Endothelial cell of umbilical vein (primary cell): ENCODE results near the gene EFCAB8.

Source experiments
- EZH2 ChIP-seq: IDR thresholded peaks from 2 replicates; pipeline ENCODE4 v1.6.1; 2012; ENCODE audit warnings: borderline replicate concordance, low read depth, mild to moderate bottlenecking, moderate library complexity, low read length, inconsistent platforms; ENCODE audit not compliant: severe bottlenecking
- FOS ChIP-seq: IDR thresholded peaks from 2 replicates; pipeline ENCODE4 v1.6.1; 2011; ENCODE audit warnings: mild to moderate bottlenecking, low read length, moderate library complexity, borderline replicate concordance; ENCODE audit not compliant: insufficient read depth
- POLR2A ChIP-seq: IDR thresholded peaks from 2 replicates; pipeline ENCODE4 v1.6.1; 2012; ENCODE audit warnings: low read depth, mild to moderate bottlenecking, control low read depth, low read length
- POLR2AphosphoS5 ChIP-seq: IDR thresholded peaks from 2 replicates; pipeline ENCODE4 v1.6.1; 2012; ENCODE audit warnings: low read depth, mild to moderate bottlenecking, control low read depth, low read length, moderate library complexity; ENCODE audit not compliant: insufficient read depth
- TF ChIP-seq, protein P1 (sequence below): IDR thresholded peaks from 2 replicates; pipeline ENCODE4 v1.6.1; 2011; ENCODE audit not compliant: insufficient read depth, insufficient read length
- TF ChIP-seq, protein P2 (sequence below), 2 donors: IDR thresholded peaks; 1 replicate in 1 of 2; 2 replicates in 1 of 2; pipeline ENCODE4 v1.5.1; 2011; ENCODE audit warnings: low read length in 2 of 2, mild to moderate bottlenecking in 2 of 2, moderate library complexity in 2 of 2, control low read depth in 1 of 2, inconsistent platforms in 1 of 2, low read depth in 1 of 2; ENCODE audit not compliant: insufficient read depth in 1 of 2; ENCODE audit errors: extremely low read depth in 1 of 2

DNA sequence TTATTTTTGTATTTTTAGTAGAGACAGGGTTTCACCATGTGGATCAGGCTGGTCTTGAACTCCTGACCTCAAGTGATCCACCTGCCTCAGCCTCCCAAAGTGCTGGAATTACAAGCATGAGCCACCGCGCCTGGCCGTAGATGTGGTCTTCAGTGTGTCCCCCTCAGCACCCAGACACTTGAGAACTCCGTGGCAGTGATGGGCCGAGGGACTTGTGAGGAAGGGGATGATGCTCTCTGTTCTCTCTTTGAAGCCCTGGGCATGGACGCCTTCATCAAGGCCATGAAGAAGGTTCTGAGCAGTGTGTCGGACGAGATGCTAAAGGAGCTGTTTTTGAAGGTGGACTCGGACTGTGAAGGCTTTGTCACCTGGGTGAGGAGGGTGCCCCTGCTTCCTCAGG lies 16.9 kb downstream of the EFCAB8 start:
- TF ChIP-seq FOS: no peak
- TF ChIP-seq POLR2AphosphoS5: no peak
- TF ChIP-seq, protein P1, sequence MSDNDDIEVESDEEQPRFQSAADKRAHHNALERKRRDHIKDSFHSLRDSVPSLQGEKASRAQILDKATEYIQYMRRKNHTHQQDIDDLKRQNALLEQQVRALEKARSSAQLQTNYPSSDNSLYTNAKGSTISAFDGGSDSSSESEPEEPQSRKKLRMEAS: no peak
- TF ChIP-seq, protein P2, sequence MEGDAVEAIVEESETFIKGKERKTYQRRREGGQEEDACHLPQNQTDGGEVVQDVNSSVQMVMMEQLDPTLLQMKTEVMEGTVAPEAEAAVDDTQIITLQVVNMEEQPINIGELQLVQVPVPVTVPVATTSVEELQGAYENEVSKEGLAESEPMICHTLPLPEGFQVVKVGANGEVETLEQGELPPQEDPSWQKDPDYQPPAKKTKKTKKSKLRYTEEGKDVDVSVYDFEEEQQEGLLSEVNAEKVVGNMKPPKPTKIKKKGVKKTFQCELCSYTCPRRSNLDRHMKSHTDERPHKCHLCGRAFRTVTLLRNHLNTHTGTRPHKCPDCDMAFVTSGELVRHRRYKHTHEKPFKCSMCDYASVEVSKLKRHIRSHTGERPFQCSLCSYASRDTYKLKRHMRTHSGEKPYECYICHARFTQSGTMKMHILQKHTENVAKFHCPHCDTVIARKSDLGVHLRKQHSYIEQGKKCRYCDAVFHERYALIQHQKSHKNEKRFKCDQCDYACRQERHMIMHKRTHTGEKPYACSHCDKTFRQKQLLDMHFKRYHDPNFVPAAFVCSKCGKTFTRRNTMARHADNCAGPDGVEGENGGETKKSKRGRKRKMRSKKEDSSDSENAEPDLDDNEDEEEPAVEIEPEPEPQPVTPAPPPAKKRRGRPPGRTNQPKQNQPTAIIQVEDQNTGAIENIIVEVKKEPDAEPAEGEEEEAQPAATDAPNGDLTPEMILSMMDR (IDR thresholded peaks at IDR 0.05; ENCODE audit: extremely low read depth in 1 of 2, insufficient read depth in 1 of 2, low read depth in 1 of 2, low read length in 2 of 2): no peak
- TF ChIP-seq EZH2: no peak
- TF ChIP-seq POLR2A: no peak
